A673 (cell line): Measurements from ENCODE around the gene PIP5K1A. TPM values are rescaled to one million over a fixed set of nuclear protein-coding genes. Genes with fewer than 3 reads are reported as not detected.

ENCODE experiments used
- BruUV-seq: library from RNA; stranded (reverse); fragments of 400-500 nt; replicated peaks from 2 replicates; lab custom pipeline; 2021; lab: Mats Ljungman, UMichigan
- CTCF ChIA-PET: fragments of 300-600 bp; sonication (Branson Sonifier 250); formaldehyde crosslinking; loops from one replicate; lab custom pipeline; 2022; ENCODE audit warnings: antibody characterized with exemption; lab: Charles Lee
- POLR2A ChIA-PET: fragments of 300-600 bp; sonication (Branson Sonifier 250); formaldehyde crosslinking; loops from one replicate; lab custom pipeline; 2022; ENCODE audit warnings: antibody characterized with exemption; ENCODE audit not compliant: low non-redundant PET; lab: Charles Lee
- DNase-seq: peaks from one replicate; pipeline ENCODE4 v3.0.0-alpha.2; 2015; ENCODE audit warnings: low spot score
- H3K27ac ChIP-seq: fragments of 200-600 bp; sonication (generic); 2 replicates; pipeline ENCODE4 v1.5.1; 2016; ENCODE audit warnings: mixed run types, low read depth, mild to moderate bottlenecking, mixed read lengths, antibody characterized with exemption, low read length; ENCODE audit not compliant: poor library complexity, severe bottlenecking
- H3K27me3 ChIP-seq: fragments of 200-600 bp; sonication (generic); replicated peaks from 2 replicates; pipeline ENCODE4 v1.6.1; 2017; ENCODE audit warnings: mixed run types, low read depth, mild to moderate bottlenecking, mixed read lengths, antibody characterized with exemption, low read length; ENCODE audit not compliant: insufficient read depth, poor library complexity
- H3K36me3 ChIP-seq: fragments of 200-600 bp; sonication (generic); 2 replicates; pipeline ENCODE4 v1.6.1; 2016; ENCODE audit warnings: mixed run types, mild to moderate bottlenecking, mixed read lengths, antibody characterized with exemption, low read length; ENCODE audit not compliant: insufficient read depth, poor library complexity, severe bottlenecking
- H3K4me1 ChIP-seq: fragments of 200-600 bp; sonication (generic); 2 replicates; pipeline ENCODE4 v1.6.1; 2017; ENCODE audit warnings: mixed run types, mild to moderate bottlenecking, mixed read lengths, antibody characterized with exemption, low read length; ENCODE audit not compliant: insufficient read depth, poor library complexity, severe bottlenecking
- H3K4me3 ChIP-seq: fragments of 200-600 bp; sonication (generic); 2 replicates; pipeline ENCODE4 v1.5.1; 2016; ENCODE audit warnings: low read depth, mixed run types, mild to moderate bottlenecking, mixed read lengths, low read length; ENCODE audit not compliant: poor library complexity, severe bottlenecking
- H3K9me3 ChIP-seq: fragments of 200-600 bp; sonication (generic); 2 replicates; pipeline ENCODE4 v1.6.1; 2016; ENCODE audit warnings: mixed run types, low read depth, mild to moderate bottlenecking, mixed read lengths, antibody characterized with exemption, low read length; ENCODE audit not compliant: poor library complexity, severe bottlenecking
- CTCF ChIP-seq: fragments of 300-800, 200-600 bp; sonication (generic); conservative IDR thresholded peaks from 2 replicates; pipeline ENCODE4 v1.5.1; 2017; ENCODE audit warnings: low read depth, mild to moderate bottlenecking, antibody characterized with exemption, low read length, moderate library complexity, mixed read lengths
- EZH2 ChIP-seq: fragments of 200-600 bp; sonication (generic); IDR thresholded peaks from 2 replicates; pipeline ENCODE4 v1.6.1; 2017; ENCODE audit warnings: borderline replicate concordance, low read depth, mild to moderate bottlenecking, mixed read lengths, antibody characterized with exemption, low read length; ENCODE audit not compliant: poor library complexity, severe bottlenecking
- intact Hi-C: fragments of 100-400 bp; cut with micrococcal nuclease; formaldehyde crosslinking; loops from one replicate; pipeline ENCODE4 v1.10.0; 2022; ENCODE audit not compliant: unreplicated experiment
- total RNA-seq: library from RNA; stranded (reverse); gene quantifications from 2 replicates; pipeline ENCODE4 v1.2.3, GENCODE V29; 2021

Gene PIP5K1A
- total RNA-seq, 1 experiment from 2014 or later = 115 TPM

- intact Hi-C loops = no loop called here
- Histone ChIP-seq H3K27me3 (no peaks in the 10 kb centered on the region), H3K9me3 (no peaks in the 10 kb centered on the region), H3K27ac (no peak overlapping the region), H3K36me3 (peaks cover 61% of the 10 kb centered on the region), H3K4me3 (no peak overlapping the region), H3K4me1 (no peaks in the 10 kb centered on the region)
- no TSS peak for BruUV-seq
- DNase-seq = no peak
- ChIA-PET POLR2A (no interaction called here), CTCF (no interaction called here)
- no peak for TF ChIP-seq EZH2
- TF ChIP-seq CTCF = no peak
Measured at GRCh38 chr1:151266315-151266714, 68.0 kb downstream of the PIP5K1A start.

DNA sequence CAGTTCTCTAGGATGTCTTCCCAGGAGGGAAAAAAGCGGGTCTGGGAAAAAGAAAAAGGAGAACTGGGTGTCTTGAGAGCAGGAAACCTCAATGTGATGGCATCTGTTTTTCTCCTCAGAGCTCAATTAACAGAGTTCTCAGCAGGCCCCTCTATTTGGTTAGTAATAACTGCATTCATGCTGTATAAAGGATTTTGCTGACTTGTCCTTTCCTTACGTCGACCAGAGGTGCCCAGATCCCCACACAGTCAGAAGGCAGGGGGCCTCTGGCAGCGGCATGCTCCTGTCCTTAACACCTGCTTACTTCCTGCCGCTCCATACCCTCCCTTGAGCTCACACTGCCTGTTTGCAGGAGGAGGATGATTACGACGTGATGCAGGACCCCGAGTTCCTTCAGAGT, 68.5 kb downstream of the PIP5K1A start:
- no peaks in the 10 kb centered on the region for H3K27me3 ChIP-seq
- ChIA-PET CTCF (no interaction called here), POLR2A (no interaction called here)
- DNase-seq = no peak
- TF ChIP-seq EZH2 (no peak), CTCF (no peak)
- H3K4me3 ChIP-seq = no peak overlapping the region
- no peak overlapping the region for H3K27ac ChIP-seq
- intact Hi-C loops = no loop called here
- no TSS peak for BruUV-seq
- peaks cover 59% of the 10 kb centered on the region for H3K36me3 ChIP-seq
- H3K4me1 ChIP-seq = no peaks in the 10 kb centered on the region
- no peaks in the 10 kb centered on the region for H3K9me3 ChIP-seq

DNA sequence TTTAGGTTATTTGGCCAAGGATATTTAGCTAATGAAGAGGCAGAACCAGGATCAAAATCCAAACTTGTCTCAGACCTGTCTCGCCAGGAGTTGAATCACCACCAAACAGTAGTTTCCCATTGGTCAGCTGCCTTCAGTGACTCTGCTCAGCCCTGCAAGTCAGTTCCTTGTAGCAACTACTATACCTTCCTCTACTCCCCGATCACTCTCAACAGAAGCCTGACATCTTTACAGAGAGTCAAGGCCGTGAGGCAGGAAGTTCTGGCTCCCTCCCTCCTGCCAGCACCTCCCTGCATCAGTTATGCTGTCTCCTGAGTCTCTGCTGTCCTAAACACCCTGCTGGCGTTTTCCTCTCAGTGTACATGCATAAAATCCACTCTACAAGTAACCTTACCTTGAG, 69.4 kb downstream of the PIP5K1A start:
- CTCF ChIA-PET = no interaction called here

More for the DNA sequence above, 69.4 kb downstream of the PIP5K1A start:
- POLR2A ChIA-PET = no interaction called here
- TF ChIP-seq CTCF = no peak
- no peak for TF ChIP-seq EZH2
- H3K4me1 ChIP-seq = no peaks in the 10 kb centered on the region
- no peaks in the 10 kb centered on the region for H3K27me3 ChIP-seq
- no peak overlapping the region for H3K27ac ChIP-seq
- peaks cover 50% of the 10 kb centered on the region for H3K36me3 ChIP-seq
- no peak for DNase-seq
- H3K4me3 ChIP-seq = no peak overlapping the region
- BruUV-seq = no TSS peak
- intact Hi-C loops = no loop called here
- no peaks in the 10 kb centered on the region for H3K9me3 ChIP-seq
